GM12878 (cell line): Measurements from ENCODE around the gene EPHB2. TPM values are rescaled to one million over a fixed set of nuclear protein-coding genes. Genes with fewer than 3 reads are reported as not detected.

Experiments
- ATAC-seq: fragments of 200-7000 bp; cut with Tn5 transposase; 3 replicates; pipeline ENCODE4 v1.9.1; 2020; ENCODE audit warnings: mild to moderate bottlenecking, moderate library complexity
- BruUV-seq: library from RNA; stranded (reverse); fragments of 400-500 nt; replicated peaks from 2 replicates; lab custom pipeline; 2021; lab: Mats Ljungman, UMichigan
- CTCF ChIA-PET: fragments of 300-600 bp; sonication (Branson Sonifier 250); formaldehyde crosslinking; extraction: SDS; loops from one replicate; lab custom pipeline; 2021; ENCODE audit warnings: inconsistent platforms; lab: Yijun Ruan, JAX
- POLR2A ChIA-PET: fragments of 350-600 bp; formaldehyde crosslinking; extraction: SDS; loops from one replicate; lab custom pipeline; 2021; ENCODE audit warnings: inconsistent platforms; lab: Charles Lee
- RAD21 ChIA-PET: fragments of 300-600 bp; sonication (Branson Sonifier 250); formaldehyde crosslinking; loops from one replicate; lab custom pipeline; 2023; ENCODE audit warnings: antibody characterized with exemption; ENCODE audit not compliant: unreplicated experiment; lab: Charles Lee
- SMC1A ChIA-PET: fragments of 300-600 bp; sonication (Branson Sonifier 250); formaldehyde crosslinking; loops from one replicate; lab custom pipeline; 2023; ENCODE audit not compliant: unreplicated experiment, uncharacterized antibody; lab: Charles Lee
- DNase-seq: peaks from one replicate; pipeline ENCODE4 v3.0.0-alpha.2; 2011; ENCODE audit warnings: low read depth, low spot score
- FAIRE-seq: peaks from 3 replicates; lab custom pipeline; 2011; peaks lifted over from hg19 to GRCh38; lab: Jason Lieb, UNC
- H2AFZ ChIP-seq: 2 replicates; pipeline ENCODE4 v1.6.0; 2011; ENCODE audit warnings: low read depth, low read length, control low read depth; ENCODE audit not compliant: control insufficient read depth
- H3K27ac ChIP-seq: 2 replicates; pipeline ENCODE4 v1.5.1; 2011; ENCODE audit warnings: control low read depth; ENCODE audit not compliant: control insufficient read depth, insufficient read depth
- H3K27me3 ChIP-seq, 2 experiments: replicated peaks in 1 of 2; 2 replicates each; pipeline versions ENCODE4 v1.6.0 to v1.6.1; 2011; ENCODE audit warnings: low read length in 1 of 2; ENCODE audit not compliant: control insufficient read depth in 2 of 2, insufficient read depth in 2 of 2
- H3K36me3 ChIP-seq, 2 experiments: 2 replicates each; pipeline ENCODE4 v1.5.1; 2011; ENCODE audit warnings: low read length in 1 of 2; ENCODE audit not compliant: control insufficient read depth in 2 of 2, insufficient read depth in 2 of 2
- H3K4me1 ChIP-seq: 2 replicates; pipeline ENCODE4 v1.6.1; 2011; ENCODE audit warnings: mild to moderate bottlenecking, low read length, moderate library complexity, mixed read lengths; ENCODE audit not compliant: control insufficient read depth, insufficient read depth
- H3K4me2 ChIP-seq: 2 replicates; pipeline ENCODE4 v1.6.0; 2011; ENCODE audit warnings: control low read depth; ENCODE audit not compliant: control insufficient read depth, insufficient read depth
- H3K4me3 ChIP-seq: fragments of 200-600 bp; sonication (generic); 2 replicates; pipeline ENCODE4 v1.5.1; 2016
- H3K79me2 ChIP-seq: 2 replicates; pipeline ENCODE4 v1.6.0; 2011; ENCODE audit warnings: low read length; ENCODE audit not compliant: control insufficient read depth, insufficient read depth
- H3K9ac ChIP-seq: 2 replicates; pipeline ENCODE4 v1.8.0; 2011; ENCODE audit warnings: low read length, control low read depth, mixed read lengths; ENCODE audit not compliant: control insufficient read depth, insufficient read depth
- H3K9me3 ChIP-seq: replicated peaks from 3 replicates; pipeline ENCODE4 v1.5.1; 2011; ENCODE audit warnings: mild to moderate bottlenecking, low read length; ENCODE audit not compliant: control insufficient read depth, insufficient read depth
- H4K20me1 ChIP-seq: 2 replicates; pipeline ENCODE4 v1.6.0; 2011; ENCODE audit not compliant: control insufficient read depth, insufficient read depth
- ASH2L ChIP-seq: fragments of 300-600, 200-600 bp; sonication (generic); IDR thresholded peaks from 2 replicates; pipeline ENCODE4 v1.6.1; 2017; ENCODE audit warnings: low read depth, mild to moderate bottlenecking, borderline replicate concordance
- CEBPB ChIP-seq, 2 experiments: fragments of 150-350 bp in 1 of 2; IDR thresholded peaks; 2 replicates each; pipeline ENCODE4 v1.6.1; 2012 to 2014; ENCODE audit warnings: low read depth in 2 of 2, low read length in 2 of 2, borderline replicate concordance in 1 of 2, inconsistent platforms in 1 of 2
- EP300 ChIP-seq, 2 experiments: fragments of 150-350 bp in 1 of 2; IDR thresholded peaks; 2 replicates each; pipeline ENCODE4 v1.6.1; 2011 to 2012; ENCODE audit warnings: low read depth in 2 of 2, low read length in 2 of 2, borderline replicate concordance in 1 of 2, improper control_type of control experiment in 1 of 2, inconsistent platforms in 1 of 2; ENCODE audit not compliant: control insufficient read depth in 1 of 2
- HDAC2 ChIP-seq: fragments of 200-600 bp; sonication (generic); IDR thresholded peaks from 2 replicates; pipeline ENCODE4 v1.6.1; 2017
- JUNB ChIP-seq: IDR thresholded peaks from 2 replicates; pipeline ENCODE4 v1.6.1; 2016; ENCODE audit warnings: antibody characterized with exemption, mild to moderate bottlenecking
- MEF2B ChIP-seq: fragments of 450-650 bp; IDR thresholded peaks from 2 replicates; pipeline ENCODE4 v1.6.1; 2018; ENCODE audit warnings: mild to moderate bottlenecking, moderate library complexity; ENCODE audit not compliant: partially characterized antibody, poor library complexity, severe bottlenecking
- NFIC ChIP-seq: IDR thresholded peaks from 2 replicates; pipeline ENCODE4 v1.6.1; 2012; ENCODE audit warnings: low read depth, mild to moderate bottlenecking, inconsistent platforms, low read length, moderate library complexity
- NFYA ChIP-seq: IDR thresholded peaks from 2 replicates; pipeline ENCODE4 v1.6.1; 2011; ENCODE audit warnings: low read depth, mild to moderate bottlenecking, low read length, improper control_type of control experiment, borderline replicate concordance
- NR2F1 ChIP-seq: fragments of 450-650 bp; conservative IDR thresholded peaks from 2 replicates; pipeline ENCODE4 v1.6.1; 2017; ENCODE audit warnings: mild to moderate bottlenecking
- POU2F2 ChIP-seq: IDR thresholded peaks from 3 replicates; pipeline ENCODE4 v1.6.1; 2011; ENCODE audit warnings: low read depth, mild to moderate bottlenecking, low read length, borderline replicate concordance
- RAD21 ChIP-seq: IDR thresholded peaks from 2 replicates; pipeline ENCODE4 v1.6.1; 2011; ENCODE audit warnings: mild to moderate bottlenecking, low read depth, low read length, moderate library complexity; ENCODE audit not compliant: insufficient read depth
- RBBP5 ChIP-seq: fragments of 200-600 bp; sonication (generic); conservative IDR thresholded peaks from 2 replicates; pipeline ENCODE4 v1.6.1; 2016
- RFX5 ChIP-seq: IDR thresholded peaks from 2 replicates; pipeline ENCODE4 v1.6.1; 2011; ENCODE audit warnings: low read depth, low read length, improper control_type of control experiment
- SPI1 ChIP-seq: IDR thresholded peaks from 2 replicates; pipeline ENCODE4 v1.6.1; 2011; ENCODE audit warnings: low read depth, mild to moderate bottlenecking, low read length, moderate library complexity, borderline replicate concordance; ENCODE audit not compliant: insufficient read depth
- TARDBP ChIP-seq: IDR thresholded peaks from 2 replicates; pipeline ENCODE4 v1.6.1; 2016; ENCODE audit warnings: borderline replicate concordance
- TBL1XR1 ChIP-seq: IDR thresholded peaks from 2 replicates; pipeline ENCODE4 v1.6.1; 2012; ENCODE audit warnings: low read depth, low read length, improper control_type of control experiment
- TCF12 ChIP-seq: IDR thresholded peaks from 2 replicates; pipeline ENCODE4 v1.6.1; 2011; ENCODE audit warnings: low read depth, mild to moderate bottlenecking, low read length
- WGBS: methylation state at CpG from one replicate; pipeline ENCODE4 v1.1.6; 2016; ENCODE audit warnings: low lambda C conversion rate; ENCODE audit not compliant: insufficient replicate concordance, insufficient coverage; ENCODE audit errors: missing lambda C conversion rate; 5-methylcytosine and 5-hydroxymethylcytosine counted together
- in situ Hi-C: fragments of 300-500 bp; cut with MboI; formaldehyde crosslinking; loops from 9 replicates; pipeline ENCODE4 v1.14.3; 2018; ENCODE audit warnings: mixed read lengths
- intact Hi-C: fragments of 100-400 bp; cut with micrococcal nuclease; formaldehyde crosslinking; loops from one replicate; pipeline ENCODE4 v1.14.2; 2022; ENCODE audit not compliant: unreplicated experiment
- polyA plus RNA-seq, 11 experiments: library from polyadenylated mRNA; depleted of rRNA in 4 of 11; unstranded in 6 of 11; stranded (reverse) in 5 of 11; fragments of >200 nt; fragmentation: Nextera tagmentation in 4 of 11; fragmentation: Illumina TruSeq in 1 of 11; extraction: Ambion mirVana in 4 of 11; extraction: Trizol in 1 of 11; gene quantifications; 1 replicate in 1 of 11; 2 replicates in 10 of 11; pipeline versions ENCODE4 v1.2.1 to v1.2.3, GENCODE V29; 2011 to 2016; ENCODE audit warnings: inconsistent platforms in 2 of 11, missing spikeins in 2 of 11, low read depth in 1 of 11
- total RNA-seq, 4 experiments: library from RNA; depleted of rRNA in 3 of 4; stranded (reverse); fragments of >200 nt in 3 of 4; fragmentation: Illumina TruSeq in 1 of 4; extraction: Trizol in 1 of 4; gene quantifications; 2 replicates each; pipeline versions ENCODE4 v1.2.1 to v1.2.3, GENCODE V29; 2013 to 2021
- TF ChIP-seq, protein P1 (sequence below): fragments of 450-650 bp; IDR thresholded peaks from 2 replicates; pipeline ENCODE4 v1.6.1; 2016; ENCODE audit warnings: mild to moderate bottlenecking
- TF ChIP-seq, protein P2 (sequence below): fragments of 450-650 bp; IDR thresholded peaks from 2 replicates; pipeline ENCODE4 v1.6.1; 2016; ENCODE audit warnings: mild to moderate bottlenecking
- TF ChIP-seq, protein P3 (sequence below): fragments of 450-650 bp; conservative IDR thresholded peaks from 2 replicates; pipeline ENCODE4 v1.6.1; 2017; ENCODE audit warnings: mild to moderate bottlenecking, moderate library complexity

Gene EPHB2
- total and polyA plus RNA-seq, 10 of the 15 experiments (the other 5 are each of a cell fraction or from before 2014, with no cell fraction given): 0.13 to 3.3 (median 0.92) TPM

DNA sequence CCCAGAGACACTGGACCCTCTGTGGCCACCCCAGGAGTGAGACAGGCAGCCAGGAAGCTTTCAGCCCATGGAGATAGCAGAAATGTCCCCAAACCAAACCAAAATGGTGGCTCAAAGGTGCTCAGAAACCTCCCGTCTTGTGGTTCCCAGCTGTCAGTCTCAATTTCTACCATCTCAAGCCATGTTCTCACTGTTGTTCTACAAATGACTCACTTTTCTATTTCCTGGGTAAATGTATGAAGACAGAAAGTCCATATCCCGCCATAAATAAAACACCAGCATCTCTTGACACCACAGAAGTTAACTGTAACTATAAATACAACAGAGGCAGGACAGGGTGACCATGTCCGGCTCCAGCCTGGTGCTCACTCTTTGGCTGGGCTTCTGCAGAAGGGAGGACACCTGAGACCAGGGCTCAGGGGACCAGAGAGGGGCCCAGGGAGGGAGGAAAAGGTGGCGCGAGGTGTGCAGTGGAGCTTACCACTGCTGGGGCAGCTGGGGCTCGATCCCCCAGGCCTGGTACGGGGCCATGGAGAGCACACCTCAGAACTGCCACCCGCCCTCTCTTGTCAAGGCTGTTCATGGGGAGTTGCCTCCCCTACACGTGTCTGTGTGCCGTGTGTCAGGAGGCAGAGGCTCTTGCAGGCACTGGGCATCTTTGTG lies 43.6 kb downstream of the EPHB2 start (continued):
- TF ChIP-seq RBBP5 (no peak), TARDBP (no peak), RAD21 (no peak), TCF12 (no peak), MEF2B (no peak), NFIC (peak; percentile 63; the same call in 1 of the 2 replicates), ASH2L (no peak), JUNB (peak; percentile 89)
- TF ChIP-seq, protein P1, sequence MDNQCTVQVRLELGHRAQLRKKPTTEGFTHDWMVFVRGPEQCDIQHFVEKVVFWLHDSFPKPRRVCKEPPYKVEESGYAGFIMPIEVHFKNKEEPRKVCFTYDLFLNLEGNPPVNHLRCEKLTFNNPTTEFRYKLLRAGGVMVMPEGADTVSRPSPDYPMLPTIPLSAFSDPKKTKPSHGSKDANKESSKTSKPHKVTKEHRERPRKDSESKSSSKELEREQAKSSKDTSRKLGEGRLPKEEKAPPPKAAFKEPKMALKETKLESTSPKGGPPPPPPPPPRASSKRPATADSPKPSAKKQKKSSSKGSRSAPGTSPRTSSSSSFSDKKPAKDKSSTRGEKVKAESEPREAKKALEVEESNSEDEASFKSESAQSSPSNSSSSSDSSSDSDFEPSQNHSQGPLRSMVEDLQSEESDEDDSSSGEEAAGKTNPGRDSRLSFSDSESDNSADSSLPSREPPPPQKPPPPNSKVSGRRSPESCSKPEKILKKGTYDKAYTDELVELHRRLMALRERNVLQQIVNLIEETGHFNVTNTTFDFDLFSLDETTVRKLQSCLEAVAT: no peak
- TF ChIP-seq, protein P2, sequence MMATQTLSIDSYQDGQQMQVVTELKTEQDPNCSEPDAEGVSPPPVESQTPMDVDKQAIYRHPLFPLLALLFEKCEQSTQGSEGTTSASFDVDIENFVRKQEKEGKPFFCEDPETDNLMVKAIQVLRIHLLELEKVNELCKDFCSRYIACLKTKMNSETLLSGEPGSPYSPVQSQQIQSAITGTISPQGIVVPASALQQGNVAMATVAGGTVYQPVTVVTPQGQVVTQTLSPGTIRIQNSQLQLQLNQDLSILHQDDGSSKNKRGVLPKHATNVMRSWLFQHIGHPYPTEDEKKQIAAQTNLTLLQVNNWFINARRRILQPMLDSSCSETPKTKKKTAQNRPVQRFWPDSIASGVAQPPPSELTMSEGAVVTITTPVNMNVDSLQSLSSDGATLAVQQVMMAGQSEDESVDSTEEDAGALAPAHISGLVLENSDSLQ: peak; percentile 94

DNA sequence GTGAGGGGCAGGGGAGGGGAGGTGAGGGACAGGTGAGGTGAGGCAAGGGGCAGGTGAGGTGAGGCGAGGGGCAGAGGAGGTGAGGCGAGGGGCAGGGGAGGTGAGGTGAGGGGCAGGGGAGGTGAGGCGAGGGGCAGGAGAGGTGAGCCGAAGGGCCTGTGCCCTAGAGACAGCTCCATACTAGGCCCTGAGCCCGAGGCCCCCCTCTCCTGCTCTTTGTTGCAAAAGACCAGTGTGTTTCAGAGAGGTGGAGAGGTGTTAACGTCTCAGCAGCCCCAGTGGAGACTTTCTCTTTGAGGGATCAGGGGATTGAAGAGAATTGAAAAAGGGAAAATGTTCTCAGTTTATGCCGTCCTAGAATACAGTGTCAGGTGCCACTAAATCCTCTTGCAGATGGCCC lies 44.2 kb downstream of the EPHB2 start:
- SMC1A ChIA-PET: no interaction called here
- no peaks in the 10 kb centered on the region for H4K20me1 ChIP-seq
- no peaks in the 10 kb centered on the region for H3K36me3 ChIP-seq
- H3K27ac ChIP-seq: no peak overlapping the region
- FAIRE-seq (no peak), ATAC-seq (no peak), DNase-seq (no peak)
- CTCF ChIA-PET: no interaction called here
- no peak overlapping the region for H3K4me3 ChIP-seq
- no peak overlapping the region for H3K9ac ChIP-seq
- intact Hi-C loops (no loop called here), in situ Hi-C loops (no loop called here)
- no peak overlapping the region for H2AFZ ChIP-seq
- no peaks in the 10 kb centered on the region for H3K9me3 ChIP-seq
- H3K27me3 ChIP-seq: no peaks in the 10 kb centered on the region
- RAD21 ChIA-PET: no interaction called here
- H3K79me2 ChIP-seq: no peaks in the 10 kb centered on the region
- POLR2A ChIA-PET: no interaction called here
- H3K4me1 ChIP-seq: peaks cover 29% of the 10 kb centered on the region
- 56% methylated on average over 7 of the region's 7 CpGs for WGBS
- no peak overlapping the region for H3K4me2 ChIP-seq
- BruUV-seq: no TSS peak
- no peak for TF ChIP-seq RBBP5
- no peak for TF ChIP-seq NR2F1
- no peak for TF ChIP-seq SPI1
- TF ChIP-seq CEBPB (IDR thresholded peaks at IDR 0.05; ENCODE audit: borderline replicate concordance in 1 of 2, low read depth in 2 of 2, low read length in 2 of 2): no peak
- TF ChIP-seq EP300 (IDR thresholded peaks at IDR 0.05; ENCODE audit: borderline replicate concordance in 1 of 2, control insufficient read depth in 1 of 2, low read depth in 2 of 2, low read length in 2 of 2): no peak
- TF ChIP-seq NFYA: no peak
- TF ChIP-seq TBL1XR1: no peak
- TF ChIP-seq POU2F2: no peak
- TF ChIP-seq RFX5: no peak
- TF ChIP-seq, protein P3, sequence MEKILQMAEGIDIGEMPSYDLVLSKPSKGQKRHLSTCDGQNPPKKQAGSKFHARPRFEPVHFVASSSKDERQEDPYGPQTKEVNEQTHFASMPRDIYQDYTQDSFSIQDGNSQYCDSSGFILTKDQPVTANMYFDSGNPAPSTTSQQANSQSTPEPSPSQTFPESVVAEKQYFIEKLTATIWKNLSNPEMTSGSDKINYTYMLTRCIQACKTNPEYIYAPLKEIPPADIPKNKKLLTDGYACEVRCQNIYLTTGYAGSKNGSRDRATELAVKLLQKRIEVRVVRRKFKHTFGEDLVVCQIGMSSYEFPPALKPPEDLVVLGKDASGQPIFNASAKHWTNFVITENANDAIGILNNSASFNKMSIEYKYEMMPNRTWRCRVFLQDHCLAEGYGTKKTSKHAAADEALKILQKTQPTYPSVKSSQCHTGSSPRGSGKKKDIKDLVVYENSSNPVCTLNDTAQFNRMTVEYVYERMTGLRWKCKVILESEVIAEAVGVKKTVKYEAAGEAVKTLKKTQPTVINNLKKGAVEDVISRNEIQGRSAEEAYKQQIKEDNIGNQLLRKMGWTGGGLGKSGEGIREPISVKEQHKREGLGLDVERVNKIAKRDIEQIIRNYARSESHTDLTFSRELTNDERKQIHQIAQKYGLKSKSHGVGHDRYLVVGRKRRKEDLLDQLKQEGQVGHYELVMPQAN: no peak
- TF ChIP-seq HDAC2: no peak
